IMR-90 (cell line): ENCODE measurements around the gene MPND.

Experiments
- MAFK ChIP-seq: IDR thresholded peaks from 2 replicates; pipeline ENCODE4 v1.6.1; 2012; ENCODE audit warnings: low read depth, low read length, improper control_type of control experiment
- SMC3 ChIP-seq: fragments of 150-350 bp; IDR thresholded peaks from 2 replicates; pipeline ENCODE4 v1.6.1; 2016; ENCODE audit warnings: low read depth, mild to moderate bottlenecking, antibody characterized with exemption, low read length, moderate library complexity
- TF ChIP-seq, protein P1 (sequence below): conservative IDR thresholded peaks from 2 replicates; pipeline ENCODE4 v1.5.1; 2012; ENCODE audit warnings: mild to moderate bottlenecking, low read depth, low read length, improper control_type of control experiment

DNA sequence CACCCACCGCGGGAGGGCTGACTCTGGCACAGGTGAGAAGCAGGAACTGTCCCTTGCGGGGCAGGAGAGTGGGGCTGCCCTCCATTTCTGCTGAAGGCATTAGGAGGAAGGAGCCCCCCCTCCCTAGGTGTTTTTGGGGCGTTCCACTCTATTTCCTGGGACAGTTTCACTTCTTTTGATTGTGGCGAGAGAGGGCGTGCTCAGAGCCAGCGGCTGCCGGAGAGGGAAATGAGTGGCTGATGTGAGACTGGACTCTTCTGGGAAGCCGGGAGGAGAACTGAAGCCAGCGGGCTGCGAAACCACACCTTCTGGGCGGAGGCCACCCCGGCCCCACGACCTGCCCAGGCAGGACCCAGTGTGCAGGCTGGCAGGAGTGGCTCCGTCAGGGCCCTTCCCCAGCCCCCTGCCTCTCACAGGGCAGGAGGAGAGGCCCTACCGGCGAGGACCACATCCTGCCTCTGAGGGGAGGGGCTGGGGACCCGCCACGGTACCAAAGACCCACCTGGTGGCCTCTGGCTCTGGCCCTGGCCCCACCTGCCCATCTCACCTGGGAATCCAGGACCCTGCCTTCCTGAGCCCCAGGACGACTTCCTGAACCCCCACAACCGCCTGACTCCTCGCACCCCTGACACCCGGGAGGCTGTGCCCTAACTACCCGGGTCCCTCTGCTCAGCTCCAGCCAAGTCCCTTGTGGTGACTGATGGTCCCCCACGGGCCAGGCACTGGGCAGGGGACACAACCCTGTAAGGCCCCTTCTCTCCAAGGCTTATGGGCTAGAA is 25.9 kb downstream of the MPND start:
- TF ChIP-seq, protein P1, sequence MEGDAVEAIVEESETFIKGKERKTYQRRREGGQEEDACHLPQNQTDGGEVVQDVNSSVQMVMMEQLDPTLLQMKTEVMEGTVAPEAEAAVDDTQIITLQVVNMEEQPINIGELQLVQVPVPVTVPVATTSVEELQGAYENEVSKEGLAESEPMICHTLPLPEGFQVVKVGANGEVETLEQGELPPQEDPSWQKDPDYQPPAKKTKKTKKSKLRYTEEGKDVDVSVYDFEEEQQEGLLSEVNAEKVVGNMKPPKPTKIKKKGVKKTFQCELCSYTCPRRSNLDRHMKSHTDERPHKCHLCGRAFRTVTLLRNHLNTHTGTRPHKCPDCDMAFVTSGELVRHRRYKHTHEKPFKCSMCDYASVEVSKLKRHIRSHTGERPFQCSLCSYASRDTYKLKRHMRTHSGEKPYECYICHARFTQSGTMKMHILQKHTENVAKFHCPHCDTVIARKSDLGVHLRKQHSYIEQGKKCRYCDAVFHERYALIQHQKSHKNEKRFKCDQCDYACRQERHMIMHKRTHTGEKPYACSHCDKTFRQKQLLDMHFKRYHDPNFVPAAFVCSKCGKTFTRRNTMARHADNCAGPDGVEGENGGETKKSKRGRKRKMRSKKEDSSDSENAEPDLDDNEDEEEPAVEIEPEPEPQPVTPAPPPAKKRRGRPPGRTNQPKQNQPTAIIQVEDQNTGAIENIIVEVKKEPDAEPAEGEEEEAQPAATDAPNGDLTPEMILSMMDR: no peak
- TF ChIP-seq SMC3: no peak
- TF ChIP-seq MAFK: no peak
